ENCODE results near the gene PEX6. TPM values are rescaled to one million over a fixed set of nuclear protein-coding genes. Genes with fewer than 3 reads are reported as not detected.

The PEX6 gene
- total and polyA plus RNA-seq, 2 of the 13 experiments (the other 11 are each of a cell fraction or from before 2014, with no cell fraction given) = 5.1 to 6.7 TPM

DNA sequence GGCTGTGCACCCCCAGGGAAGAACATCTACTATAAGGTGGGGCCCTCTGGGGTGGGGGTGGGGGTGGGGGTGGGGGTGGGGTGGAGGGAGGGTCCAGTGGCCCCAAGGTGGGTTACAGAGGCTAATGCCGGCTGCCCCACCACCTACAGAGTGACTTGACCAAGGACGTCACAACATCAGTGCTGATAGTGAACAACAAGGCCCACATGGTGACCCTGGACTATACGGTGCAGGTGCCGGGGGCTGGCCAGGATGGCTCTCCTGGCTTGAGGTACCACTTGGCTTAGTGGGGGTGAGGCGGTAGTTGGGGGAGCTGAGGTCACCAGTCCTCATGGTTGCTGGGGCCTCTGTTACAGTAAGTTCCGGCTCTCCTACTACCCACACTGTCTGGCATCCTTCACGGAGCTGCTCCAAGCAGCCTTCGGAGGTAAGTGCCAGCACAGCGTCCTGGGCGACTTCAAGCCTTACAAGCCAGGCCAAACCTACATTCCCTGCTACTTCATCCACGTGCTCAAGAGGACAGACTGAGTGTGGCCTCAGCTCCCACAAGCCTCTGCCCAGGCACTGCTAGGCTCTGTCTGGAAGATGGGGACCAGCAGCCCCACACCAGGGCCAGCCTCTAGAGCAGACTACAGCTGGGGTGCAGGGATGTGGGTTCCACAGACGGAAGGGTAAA is 15.7 kb downstream of the PEX6 start (continued):
- TF ChIP-seq, protein P1, sequence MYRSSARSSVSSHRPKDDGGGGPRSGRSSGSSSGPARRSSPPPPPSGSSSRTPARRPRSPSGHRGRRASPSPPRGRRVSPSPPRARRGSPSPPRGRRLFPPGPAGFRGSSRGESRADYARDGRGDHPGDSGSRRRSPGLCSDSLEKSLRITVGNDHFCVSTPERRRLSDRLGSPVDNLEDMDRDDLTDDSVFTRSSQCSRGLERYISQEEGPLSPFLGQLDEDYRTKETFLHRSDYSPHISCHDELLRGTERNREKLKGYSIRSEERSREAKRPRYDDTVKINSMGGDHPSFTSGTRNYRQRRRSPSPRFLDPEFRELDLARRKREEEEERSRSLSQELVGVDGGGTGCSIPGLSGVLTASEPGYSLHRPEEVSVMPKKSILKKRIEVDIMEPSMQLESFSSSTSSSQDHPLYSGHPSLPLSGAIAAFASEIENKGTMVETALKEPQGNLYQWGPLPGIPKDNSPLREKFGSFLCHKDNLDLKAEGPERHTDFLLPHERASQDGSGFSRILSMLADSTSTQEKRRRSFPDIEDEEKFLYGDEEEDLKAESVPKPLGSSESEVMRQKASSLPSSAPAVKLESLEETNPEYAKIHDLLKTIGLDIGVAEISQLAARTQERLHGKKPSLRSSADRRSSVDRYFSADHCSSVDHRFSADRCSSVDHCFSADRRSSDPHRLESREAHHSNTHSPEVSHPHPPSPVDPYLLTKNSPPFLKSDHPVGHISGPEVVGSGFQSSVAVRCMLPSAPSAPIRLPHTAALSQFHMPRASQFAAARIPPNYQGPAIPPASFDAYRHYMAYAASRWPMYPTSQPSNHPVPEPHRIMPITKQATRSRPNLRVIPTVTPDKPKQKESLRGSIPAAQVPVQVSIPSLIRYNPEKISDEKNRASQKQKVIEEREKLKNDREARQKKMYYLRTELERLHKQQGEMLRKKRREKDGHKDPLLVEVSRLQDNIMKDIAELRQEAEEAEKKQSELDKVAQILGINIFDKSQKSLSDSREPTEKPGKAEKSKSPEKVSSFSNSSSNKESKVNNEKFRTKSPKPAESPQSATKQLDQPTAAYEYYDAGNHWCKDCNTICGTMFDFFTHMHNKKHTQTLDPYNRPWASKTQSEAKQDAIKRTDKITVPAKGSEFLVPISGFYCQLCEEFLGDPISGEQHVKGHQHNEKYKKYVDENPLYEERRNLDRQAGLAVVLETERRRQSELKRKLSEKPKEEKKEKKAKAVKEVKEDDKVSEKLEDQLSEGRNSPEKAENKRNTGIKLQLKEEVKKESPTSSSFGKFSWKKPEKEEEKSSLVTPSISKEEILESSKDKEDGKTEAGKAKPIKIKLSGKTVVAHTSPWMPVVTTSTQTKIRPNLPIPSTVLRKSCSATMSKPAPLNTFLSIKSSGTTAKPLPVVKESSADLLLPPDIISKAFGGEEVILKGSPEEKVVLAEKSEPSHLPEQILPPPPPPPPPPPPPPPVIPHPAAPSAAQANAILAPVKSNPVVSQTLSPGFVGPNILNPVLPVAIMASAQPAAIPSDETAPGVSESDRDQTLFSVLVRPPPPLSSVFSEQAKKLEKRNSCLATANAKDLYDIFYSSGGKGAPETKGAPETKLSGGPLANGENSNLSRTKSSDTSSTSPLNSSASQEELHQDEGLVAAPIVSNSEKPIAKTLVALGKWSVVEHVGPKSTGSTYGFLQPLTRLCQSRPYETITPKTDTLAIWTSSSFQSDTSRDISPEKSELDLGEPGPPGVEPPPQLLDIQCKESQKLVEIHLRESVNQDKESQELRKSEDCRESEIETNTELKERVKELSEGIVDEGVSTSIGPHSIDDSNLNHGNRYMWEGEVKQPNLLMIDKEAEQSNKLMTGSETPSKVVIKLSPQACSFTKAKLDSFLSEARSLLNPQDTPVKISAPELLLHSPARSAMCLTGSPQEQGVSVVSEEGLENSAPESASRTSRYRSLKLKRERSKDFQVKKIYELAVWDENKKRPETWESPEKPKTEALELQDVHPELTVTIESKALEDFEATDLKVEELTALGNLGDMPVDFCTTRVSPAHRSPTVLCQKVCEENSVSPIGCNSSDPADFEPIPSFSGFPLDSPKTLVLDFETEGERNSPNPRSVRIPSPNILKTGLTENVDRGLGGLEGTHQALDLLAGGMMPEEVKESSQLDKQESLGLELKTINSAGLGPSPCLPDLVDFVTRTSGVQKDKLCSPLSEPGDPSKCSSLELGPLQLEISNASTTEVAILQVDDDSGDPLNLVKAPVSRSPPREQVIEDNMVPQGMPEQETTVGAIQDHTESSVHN (CRISPR knock-in tag; IDR thresholded peaks at IDR 0.05) = no peak
- TF ChIP-seq, protein P2, sequence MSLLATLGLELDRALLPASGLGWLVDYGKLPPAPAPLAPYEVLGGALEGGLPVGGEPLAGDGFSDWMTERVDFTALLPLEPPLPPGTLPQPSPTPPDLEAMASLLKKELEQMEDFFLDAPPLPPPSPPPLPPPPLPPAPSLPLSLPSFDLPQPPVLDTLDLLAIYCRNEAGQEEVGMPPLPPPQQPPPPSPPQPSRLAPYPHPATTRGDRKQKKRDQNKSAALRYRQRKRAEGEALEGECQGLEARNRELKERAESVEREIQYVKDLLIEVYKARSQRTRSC (CRISPR knock-in tag; IDR thresholded peaks at IDR 0.05; ENCODE audit: low read depth) = no peak
- TF ChIP-seq HCFC1 (IDR thresholded peaks at IDR 0.05; ENCODE audit: low read depth, low read length) (no peak), ZNF777 (CRISPR knock-in tag; IDR thresholded peaks at IDR 0.05) (no peak), ZMYM4 (CRISPR knock-in tag; IDR thresholded peaks at IDR 0.05) (0 out of 2 replicates have a peak, but pooled peaks have one; percentile 32), RBFOX2 (IDR thresholded peaks at IDR 0.05; ENCODE audit: low read depth, low read length) (no peak), ZNF784 (CRISPR knock-in tag; IDR thresholded peaks at IDR 0.05; ENCODE audit: borderline replicate concordance) (no peak), ZNF704 (CRISPR knock-in tag; IDR thresholded peaks at IDR 0.05; ENCODE audit: borderline replicate concordance) (no peak), PCBP1 (IDR thresholded peaks at IDR 0.05; ENCODE audit: borderline replicate concordance, low read depth, low read length) (peak; percentile 74; the same call in 1 of the 2 replicates), FOXO4 (CRISPR knock-in tag; conservative IDR thresholded peaks at IDR 0.05) (0 out of 2 replicates have a peak, but pooled peaks have one; percentile 87), SNAPC2 (CRISPR knock-in tag; IDR thresholded peaks at IDR 0.05) (no peak), AHR (CRISPR knock-in tag; IDR thresholded peaks at IDR 0.05) (0 out of 2 replicates have a peak, but pooled peaks have one; percentile 14), TBX3 (IDR thresholded peaks at IDR 0.05; ENCODE audit: borderline replicate concordance) (no peak), NRL (CRISPR knock-in tag; IDR thresholded peaks at IDR 0.05; ENCODE audit: borderline replicate concordance) (no peak), CREB1 (IDR thresholded peaks at IDR 0.05) (no peak), CREB1 (CRISPR knock-in tag; IDR thresholded peaks at IDR 0.05) (no peak), MTF2 (CRISPR knock-in tag; IDR thresholded peaks at IDR 0.05; ENCODE audit: borderline replicate concordance) (0 out of 2 replicates have a peak, but pooled peaks have one; percentile 40)

Measured in HepG2 (cell line).